Hematopoietic multipotent progenitor cell treated with erythropoietin and hydrocortisone succinate and interleukin-3 and kit ligand, for 15 days (in vitro differentiated cells): ENCODE data around the gene LUZP1.

Experiments used
- DNase-seq: peaks from one replicate; pipeline ENCODE4 v3.0.0-alpha.2; 2015; ENCODE audit warnings: low spot score

LUZP1 gene

DNA sequence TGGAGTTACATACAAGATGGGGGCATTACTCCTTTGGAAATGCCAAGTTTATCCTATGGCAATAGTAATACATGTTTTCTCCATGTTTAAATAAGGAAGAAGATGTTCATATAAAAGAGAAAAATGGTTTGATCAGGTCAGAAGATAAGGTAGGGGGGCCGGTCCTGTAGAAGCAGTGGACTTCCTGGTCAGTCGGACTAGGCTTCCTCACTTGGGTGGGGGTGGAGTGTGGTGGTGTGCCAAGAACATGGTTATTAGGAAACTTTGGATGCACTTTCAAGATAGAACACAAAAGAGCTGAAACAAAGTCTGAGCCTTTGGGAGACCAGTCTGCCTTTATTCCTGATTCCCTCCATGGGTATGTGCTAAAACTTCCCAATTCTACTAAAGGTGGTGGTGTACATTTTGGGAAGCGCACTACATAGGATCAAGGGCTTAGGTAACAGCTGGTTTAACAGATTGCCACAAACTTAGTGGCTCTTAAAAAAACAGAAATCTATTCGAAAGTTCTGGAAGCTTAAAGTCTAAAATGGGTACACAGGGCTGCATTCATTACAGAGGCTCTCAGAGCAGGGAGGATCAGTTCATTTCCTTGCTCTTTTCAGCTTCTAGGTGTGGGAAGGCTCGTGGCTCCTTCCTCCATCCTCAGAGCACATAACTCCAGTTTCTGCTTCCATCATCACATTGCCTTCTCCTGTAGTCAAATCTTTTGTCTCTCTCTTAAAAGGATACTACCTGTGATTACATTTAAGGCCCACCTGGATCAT lies 84.8 kb downstream of the LUZP1 start:
- DNase-seq = no peak

DNA sequence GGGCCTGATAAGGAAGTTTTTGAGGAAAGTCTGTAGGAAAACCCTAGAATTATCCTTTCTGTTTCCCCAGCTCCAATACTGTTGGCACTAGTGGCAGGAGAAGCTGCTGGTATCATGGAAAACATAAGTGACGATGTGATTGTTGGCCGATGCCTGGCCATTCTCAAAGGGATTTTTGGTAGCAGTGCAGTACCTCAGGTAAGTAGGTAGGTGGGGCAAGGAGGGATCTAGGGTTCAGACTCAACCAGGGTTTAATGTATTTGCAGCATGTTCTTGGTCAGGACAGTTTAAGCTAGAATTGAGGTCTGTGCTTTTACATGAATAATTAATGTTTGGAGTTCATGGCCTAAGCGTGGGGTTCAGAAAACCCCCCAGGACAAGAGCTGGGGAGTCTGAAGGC lies 87.3 kb downstream of the LUZP1 start:
- no peak for DNase-seq

DNA sequence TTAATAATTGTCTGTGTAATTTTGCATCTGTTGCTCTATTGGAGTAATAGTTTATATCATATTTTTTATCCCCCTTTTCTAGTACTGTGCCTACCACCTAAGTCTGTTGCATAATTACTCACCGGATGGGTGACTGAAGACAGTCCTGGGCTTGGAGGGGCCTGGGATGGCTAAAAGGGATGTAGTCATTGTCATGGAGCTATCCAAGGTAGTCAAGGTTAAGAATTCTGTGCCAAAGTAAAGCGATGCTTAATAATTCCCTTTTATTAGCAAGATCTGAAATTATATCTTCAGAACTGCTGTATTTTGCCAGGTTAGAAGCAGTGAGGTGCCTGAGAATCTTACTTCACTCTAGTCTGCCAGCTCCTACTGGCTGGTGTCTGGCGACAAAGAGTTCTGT lies 87.8 kb downstream of the LUZP1 start:
- no peak for DNase-seq

DNA sequence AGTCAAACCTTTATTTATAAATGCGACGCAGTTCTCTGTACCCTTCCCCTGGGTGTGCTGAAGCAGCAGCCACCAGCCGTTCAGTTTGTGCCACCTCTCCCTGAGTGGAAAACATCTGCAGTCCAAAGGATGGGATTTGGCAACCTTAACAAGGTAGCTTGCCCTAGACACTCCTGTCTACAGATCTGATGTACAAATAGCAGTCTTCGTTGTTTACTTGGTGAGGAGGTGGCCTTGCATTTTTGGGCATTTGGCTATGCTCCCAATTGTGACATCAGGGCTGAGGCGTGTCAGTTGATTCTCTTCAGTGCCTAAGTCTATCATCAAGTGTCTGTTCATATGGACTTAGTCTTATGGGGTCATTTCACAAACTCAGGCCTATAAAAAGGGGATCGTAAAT lies 89.6 kb downstream of the LUZP1 start:
- no peak for DNase-seq

DNA sequence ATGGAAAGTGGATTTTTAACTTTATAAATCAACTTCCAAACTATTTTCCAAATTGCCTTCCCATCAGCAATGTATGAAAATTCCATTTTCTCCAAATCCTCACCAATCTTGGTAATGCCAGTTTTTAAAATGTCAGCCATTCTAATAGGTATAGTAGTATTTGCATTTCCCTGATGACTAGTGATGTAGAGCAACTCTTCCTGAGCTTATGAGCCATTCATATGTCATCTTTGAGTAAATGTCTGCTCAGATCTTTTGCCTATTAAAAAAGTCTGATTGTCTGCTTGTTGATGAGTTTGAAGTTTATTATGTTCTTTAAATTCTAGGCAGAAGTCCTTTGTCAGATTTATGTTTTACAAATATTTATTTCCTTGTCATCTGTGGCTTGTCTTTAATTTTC lies 94.6 kb downstream of the LUZP1 start:
- DNase-seq = no peak

DNA sequence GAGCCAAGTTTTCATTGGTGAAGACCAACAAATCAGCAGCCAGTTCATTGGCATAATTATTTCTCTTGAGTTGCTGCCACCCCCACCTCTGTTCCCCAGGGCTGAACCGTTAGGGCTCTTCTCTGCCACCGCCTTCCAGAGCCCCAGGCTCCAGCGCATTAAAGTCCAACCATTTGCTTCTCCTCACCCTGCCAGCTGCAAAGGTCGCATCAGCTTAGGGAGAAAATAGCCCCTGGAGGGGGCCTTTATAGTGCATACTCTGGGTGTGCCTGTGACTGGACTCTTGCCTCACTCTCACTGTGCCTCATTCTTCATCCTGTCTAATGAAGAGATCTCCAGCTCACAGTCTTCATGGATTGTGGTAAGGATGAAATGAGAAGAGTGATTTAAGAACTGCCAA lies 99.0 kb downstream of the LUZP1 start:
- DNase-seq = no peak

DNA sequence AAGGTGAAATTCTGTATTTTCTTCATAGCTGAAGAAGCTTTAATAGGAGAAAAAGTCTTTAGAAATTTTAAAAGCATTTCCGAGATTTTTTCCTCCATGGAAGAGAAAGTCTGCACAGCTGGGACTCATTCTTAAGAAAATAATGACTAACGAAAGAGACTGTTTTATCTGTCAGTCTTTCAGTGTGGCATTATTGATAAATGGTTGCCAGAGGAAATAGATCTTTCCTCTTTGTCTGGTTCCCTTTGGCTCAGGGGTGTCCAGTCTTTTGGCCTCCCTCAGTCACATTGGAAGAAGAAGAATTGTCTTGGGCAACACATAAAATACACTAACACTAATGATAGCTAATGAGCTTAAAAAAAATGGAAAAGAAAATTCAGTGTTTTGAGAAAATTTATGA lies 99.5 kb downstream of the LUZP1 start:
- DNase-seq = no peak

DNA sequence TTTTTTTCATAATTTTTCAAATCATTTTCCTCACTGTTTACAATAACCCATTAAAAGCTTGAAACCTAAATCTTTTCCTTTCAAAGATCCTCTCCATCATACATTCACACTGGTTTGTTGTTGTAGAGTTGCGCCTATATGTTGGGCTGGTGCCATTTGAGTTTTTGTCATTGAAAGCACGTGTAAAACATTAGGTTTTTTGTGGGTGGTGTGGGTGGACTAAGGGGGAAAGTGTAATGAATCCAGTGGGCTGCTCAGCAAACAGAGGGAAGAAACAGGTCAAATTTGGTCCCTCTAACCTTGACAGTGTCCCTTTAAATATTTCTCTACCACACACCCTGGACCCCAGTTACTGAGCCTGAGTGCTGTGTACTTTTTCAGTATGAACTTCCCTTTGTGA lies 102.6 kb downstream of the LUZP1 start:
- no peak for DNase-seq

DNA sequence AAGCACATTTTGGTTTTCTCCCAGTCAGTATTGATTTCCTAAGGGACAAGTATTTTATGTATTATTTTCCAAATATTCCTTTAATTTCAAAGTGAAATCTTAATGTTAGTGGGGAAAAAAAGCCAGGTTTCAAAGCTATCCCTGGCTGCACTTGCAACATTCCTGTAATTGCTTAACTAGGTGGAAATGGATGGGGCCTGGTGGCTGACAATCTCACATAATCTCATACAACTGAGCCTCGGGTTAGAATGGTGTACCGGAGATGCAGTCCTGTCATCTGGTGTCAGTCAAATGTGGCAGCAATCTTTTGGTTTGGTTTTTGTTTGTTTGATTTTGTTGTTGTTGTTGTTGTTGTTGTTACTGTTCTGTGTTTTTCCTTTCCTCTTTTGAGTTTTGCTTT lies 103.3 kb downstream of the LUZP1 start:
- no peak for DNase-seq

DNA sequence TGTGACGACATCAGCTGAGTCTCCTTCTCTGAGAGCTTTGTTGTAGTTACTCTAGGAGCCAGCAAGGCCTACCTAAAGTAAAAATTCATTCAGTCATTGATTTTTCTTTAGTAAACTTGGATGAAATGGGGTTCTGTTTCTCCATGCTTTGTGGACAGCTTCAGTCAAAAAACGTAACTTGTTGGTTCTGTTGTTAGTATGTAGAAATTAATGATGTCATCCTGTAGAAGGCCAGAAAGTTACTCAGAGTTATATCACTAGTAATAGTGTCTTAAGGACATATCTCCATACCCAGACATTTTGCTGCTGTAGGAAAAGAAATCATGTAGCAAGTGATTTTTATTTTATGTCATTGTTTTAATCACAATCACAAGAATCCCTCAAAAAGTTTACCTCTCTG lies 106.4 kb downstream of the LUZP1 start:
- DNase-seq = no peak

DNA sequence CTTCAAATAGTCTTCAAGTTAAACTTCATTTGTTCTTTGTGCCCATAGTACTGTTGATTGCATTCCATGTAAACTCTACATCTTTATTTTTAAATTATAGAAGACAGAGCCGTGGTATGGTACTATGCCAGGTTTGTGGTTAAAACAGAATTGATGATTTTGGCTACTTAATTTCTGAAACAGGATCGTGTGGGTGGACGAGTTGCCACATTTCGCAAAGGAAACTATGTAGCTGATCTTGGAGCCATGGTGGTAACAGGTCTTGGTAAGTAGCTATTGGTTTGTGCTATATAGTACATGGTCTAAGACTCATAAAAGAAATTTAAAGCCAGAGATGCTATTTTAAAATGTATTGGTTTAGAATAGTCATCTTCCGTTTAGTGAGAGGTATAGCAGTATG lies 111.4 kb downstream of the LUZP1 start:
- no peak for DNase-seq

DNA sequence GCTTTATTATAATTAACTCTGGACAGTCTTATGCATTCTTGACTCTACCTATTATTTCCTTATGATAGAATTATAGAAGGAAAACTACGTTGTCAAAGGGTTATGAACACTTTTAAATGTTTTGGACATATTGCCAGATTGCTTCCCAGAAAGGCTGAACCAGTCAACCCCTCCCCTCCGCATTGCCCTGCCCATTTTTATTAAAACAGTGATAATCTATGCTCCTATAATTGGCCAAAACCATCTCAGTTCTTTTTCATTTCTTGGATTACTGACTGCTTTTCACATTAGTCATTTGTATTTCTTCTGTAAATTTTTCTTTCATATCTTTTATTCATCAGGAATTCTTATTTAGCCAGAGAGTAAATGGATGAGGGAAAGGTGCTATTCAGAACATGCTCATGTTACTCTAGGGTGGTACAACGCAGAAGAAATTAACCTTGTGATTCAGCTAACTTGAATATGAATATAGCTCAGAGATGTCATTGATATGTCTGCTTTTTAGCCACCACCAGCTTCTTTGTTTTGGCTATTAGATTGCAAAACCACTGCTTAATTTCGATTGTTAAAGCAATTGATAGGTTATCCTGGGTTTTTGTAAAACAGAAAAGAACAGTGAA lies 117.3 kb downstream of the LUZP1 start:
- no peak for DNase-seq

DNA sequence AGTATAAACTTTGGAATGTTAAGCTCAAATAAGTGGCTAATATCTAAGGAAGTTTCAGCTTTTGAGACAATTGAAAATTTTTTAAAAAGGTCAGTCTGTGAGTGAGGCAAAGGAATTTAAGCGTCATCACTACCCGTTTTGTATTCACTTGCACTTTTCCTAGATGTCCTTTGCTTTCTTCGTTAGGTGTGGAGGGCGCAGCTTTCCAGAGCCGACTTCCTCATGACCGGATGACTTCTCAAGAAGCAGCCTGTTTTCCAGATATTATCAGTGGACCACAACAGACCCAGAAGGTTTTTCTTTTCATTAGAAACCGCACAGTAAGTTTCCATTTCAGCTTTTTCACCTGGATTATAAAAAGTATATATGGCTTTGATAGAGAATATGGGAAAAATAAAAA lies 118.5 kb downstream of the LUZP1 start:
- DNase-seq = no peak

DNA sequence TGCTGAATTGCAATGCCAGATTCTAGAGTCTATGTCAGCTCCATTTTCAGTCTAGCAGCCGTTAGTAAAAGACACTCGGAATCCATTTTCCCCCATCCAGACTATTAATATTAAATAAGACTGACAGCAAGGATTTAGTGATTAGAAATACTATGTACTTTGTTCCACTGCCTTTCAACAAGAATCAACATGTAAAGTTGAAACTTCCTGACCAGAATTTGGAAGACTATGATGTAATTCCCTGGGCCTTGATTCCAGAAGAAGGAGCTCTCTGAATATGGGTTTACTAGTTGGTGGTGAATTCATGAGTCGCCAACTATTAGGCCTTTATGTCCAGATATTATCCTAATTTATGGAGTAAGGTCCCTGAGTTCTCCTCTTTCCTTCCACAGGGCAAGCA lies 124.6 kb downstream of the LUZP1 start:
- DNase-seq = no peak

DNA sequence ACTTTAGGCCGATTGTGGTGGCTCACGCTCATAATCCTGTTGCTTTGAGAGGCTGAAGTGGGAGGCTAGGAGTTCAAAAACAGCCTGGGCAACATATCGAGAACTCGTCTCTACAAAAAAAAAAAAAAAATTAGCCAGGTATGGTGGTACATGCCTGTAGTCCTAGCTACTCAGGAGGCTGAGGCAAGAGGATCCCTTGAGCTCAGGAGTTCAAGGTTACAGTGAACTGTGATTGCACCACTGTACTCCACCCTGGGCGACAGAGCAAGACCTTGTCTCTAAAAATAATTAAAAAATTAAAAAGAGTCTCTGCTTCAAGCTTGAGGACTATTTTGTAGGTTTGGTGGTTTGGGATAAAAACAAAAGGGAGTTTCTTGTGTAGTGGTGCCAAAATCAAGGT lies 128.1 kb downstream of the LUZP1 start:
- no peak for DNase-seq

DNA sequence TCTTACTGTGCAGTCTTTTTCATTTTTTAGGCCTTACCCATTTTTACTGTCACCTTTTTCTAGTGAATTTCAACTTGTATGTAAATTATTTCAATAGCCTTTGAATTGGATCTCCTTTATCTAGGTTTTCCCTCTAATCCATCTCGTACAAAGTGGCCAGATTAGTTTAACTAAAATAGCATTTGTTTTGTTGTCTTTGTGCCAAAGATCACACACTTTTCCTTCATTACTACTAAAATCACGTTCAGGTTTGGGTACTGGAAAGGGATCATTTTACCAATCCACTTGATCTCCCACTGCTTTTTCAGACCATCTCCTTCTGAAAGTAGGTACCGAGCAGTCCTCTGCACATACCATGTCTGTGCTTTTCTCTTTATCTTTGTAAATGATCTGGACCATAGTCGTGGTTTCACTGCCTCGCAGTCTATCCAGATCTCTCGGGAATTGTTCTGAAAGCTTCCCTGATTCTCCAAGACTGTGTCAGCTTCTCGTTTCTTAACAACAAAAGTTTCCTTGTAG lies 129.3 kb downstream of the LUZP1 start:
- DNase-seq = no peak

DNA sequence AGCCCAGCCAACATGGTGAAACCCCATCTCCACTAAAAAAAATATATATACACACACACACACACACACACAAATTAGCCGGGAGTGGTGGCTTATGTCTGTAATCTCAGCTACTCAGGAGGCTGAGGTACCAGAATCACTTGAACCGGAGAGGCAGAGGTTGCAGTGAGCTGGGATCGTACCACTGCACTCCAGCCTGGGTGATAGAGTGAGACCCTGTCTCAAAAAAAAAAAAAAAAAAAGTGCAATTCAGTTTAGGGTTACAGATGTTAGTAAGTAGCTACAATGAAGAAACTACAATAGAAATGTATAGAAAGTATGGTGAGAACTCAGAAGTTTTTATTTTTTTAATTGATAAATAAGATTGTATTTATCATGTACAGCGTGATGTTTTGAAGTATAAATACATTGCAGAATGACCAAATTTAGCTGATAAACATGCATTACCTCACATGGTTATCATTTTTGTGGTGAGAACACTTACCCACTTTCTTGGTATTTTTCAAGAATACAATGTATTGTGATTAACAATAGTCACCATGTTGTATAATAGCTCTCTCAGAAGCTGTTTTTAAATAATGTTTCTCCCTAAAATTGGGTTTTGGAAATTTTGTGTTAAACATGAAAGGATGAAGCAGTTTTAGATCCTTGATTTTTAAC lies 131.4 kb downstream of the LUZP1 start:
- DNase-seq = no peak

DNA sequence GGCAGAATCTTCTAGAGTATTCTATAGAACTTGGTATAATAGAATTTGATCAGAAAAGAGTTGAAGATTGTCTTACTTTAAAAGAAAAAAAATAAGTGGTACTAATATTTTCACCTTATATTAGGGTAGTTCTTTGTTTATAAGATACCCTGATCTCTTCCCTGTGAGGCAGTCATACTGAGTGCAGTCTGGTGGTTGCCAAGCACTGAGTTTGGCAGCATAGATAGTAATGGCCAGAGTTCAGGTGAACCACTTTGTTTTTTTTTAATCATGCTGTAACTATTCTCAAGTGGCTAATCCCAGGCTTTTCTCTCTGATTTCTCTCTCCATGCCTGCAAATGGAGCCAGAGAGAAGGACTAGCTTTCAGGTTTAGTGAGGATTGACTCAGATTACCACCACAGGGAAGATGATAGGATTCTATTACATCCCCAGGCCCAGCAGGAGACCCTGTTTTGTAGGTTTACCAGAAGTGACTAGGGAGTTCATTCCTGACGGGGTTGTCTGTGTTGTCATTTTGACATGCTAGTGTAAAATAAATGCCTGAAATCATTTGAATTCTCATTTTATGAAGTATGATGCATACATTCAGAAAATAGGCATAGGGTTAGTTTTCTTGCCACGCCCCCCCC lies 132.7 kb downstream of the LUZP1 start:
- no peak for DNase-seq
